ENCODE data around the gene FOXJ3. TPM values are rescaled to one million over a fixed set of nuclear protein-coding genes. Genes with fewer than 3 reads are reported as not detected.

FOXJ3 gene
- total RNA-seq, 2 donors from 2014 or later: 89.1 to 93.5 TPM

DNA sequence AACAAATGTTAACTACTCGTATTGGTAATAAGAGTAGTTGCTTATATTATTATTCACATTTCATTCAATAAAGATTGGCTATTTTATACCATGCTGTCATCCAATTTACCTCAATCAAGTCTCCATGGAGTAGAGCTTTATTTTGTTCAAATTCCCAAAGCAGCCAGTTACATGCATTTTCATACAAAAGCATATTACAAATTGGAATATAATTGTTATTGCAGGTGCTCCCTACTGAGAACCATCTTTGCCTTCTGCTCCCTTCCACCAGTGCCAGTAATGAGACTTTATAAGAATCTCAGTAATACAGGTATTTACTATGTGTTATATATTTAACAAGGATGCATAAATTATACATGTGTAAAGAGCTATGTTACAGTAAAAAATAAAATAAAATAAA is 54.2 kb downstream of the FOXJ3 start:
- no peaks in the 10 kb centered on the region for H3K9me3 ChIP-seq (ENCODE audit: control insufficient read depth, low read length, poor library complexity, severe bottlenecking)
- ATAC-seq (no peak), DNase-seq (no peak)
- H3K4me1 Mint-ChIP-seq: peaks cover 49% of the 10 kb centered on the region
- H3K36me3 Mint-ChIP-seq (ENCODE audit: low read depth): peaks cover 2% of the 10 kb centered on the region
- peak overlapping the region; percentile 16 for H3K27ac Mint-ChIP-seq
- no peaks in the 10 kb centered on the region for H3K27me3 Mint-ChIP-seq
- H3K4me3 Mint-ChIP-seq: no peak overlapping the region

DNA sequence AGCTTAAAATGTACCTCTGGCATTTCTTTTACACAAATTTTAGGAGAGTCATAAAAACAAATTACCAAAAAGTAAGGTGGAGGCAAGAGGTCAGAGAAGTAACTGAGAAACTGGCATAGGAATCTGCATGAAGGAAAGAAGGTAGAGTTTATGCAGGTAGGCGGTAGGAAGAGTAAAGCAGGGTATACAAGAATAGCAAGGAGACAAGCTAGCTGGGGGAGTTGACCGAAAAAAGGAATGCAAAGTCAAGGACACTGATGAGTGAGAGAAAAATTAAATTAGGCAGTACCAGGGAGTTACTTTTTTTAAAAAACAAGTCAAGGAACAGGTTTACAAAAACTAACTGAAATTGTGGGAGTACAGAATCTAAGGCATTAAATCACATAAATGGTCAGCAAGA is 56.0 kb downstream of the FOXJ3 start:
- no peak overlapping the region for H3K4me3 Mint-ChIP-seq
- H3K4me1 Mint-ChIP-seq: peaks cover 51% of the 10 kb centered on the region
- no peaks in the 10 kb centered on the region for H3K27me3 Mint-ChIP-seq
- peaks cover 8% of the 10 kb centered on the region for H3K36me3 Mint-ChIP-seq (ENCODE audit: low read depth)
- no peak for DNase-seq
- H3K9me3 ChIP-seq (ENCODE audit: control insufficient read depth, low read length, poor library complexity, severe bottlenecking): no peaks in the 10 kb centered on the region
- H3K27ac Mint-ChIP-seq: no peak overlapping the region
- ATAC-seq: no peak

DNA sequence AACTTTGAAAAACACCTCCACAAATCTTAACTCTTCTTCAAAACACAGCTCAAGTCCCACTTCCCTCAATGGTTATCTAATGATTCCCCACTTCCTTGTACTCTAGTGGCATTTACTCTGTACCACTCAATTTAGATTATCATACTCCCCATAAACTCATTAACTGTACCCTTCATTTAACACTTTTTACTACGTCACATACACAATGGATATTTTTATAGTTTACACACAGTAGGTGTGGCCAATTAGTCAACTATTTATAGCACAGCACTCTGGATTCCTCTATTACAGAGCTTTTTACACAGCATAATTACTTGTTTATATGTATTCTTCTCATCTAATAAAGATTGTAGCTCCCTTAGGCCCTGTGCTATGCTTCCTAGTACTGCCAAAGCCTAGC is 62.1 kb downstream of the FOXJ3 start:
- Mint-ChIP-seq H3K4me1 (peaks cover 40% of the 10 kb centered on the region), H3K4me3 (no peak overlapping the region), H3K27ac (no peak overlapping the region), H3K36me3 (ENCODE audit: low read depth) (peaks cover 8% of the 10 kb centered on the region), H3K27me3 (no peaks in the 10 kb centered on the region)
- DNase-seq (no peak), ATAC-seq (no peak)
- no peaks in the 10 kb centered on the region for H3K9me3 ChIP-seq (ENCODE audit: control insufficient read depth, low read length, poor library complexity, severe bottlenecking)

DNA sequence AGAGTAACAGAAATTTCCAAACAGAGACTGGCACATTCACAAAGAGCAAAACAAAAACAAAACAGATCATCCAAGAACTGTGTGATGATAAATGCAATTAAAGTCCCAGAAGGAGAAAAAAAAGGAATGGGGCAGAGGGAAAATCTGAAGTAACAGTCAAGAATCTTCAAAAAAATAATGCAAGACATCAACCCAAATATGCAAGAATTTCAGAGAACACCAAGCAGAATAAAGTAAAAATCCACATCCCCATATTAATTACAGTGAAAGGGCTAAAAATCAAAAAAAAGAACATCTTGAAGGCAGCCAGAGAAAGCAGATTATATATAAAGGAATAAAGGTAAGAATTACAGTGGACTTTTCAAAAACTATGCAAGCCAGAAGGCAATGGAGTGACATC is 67.1 kb downstream of the FOXJ3 start:
- H3K27me3 Mint-ChIP-seq: no peaks in the 10 kb centered on the region
- H3K27ac Mint-ChIP-seq: no peak overlapping the region
- no peak overlapping the region for H3K4me3 Mint-ChIP-seq
- no peak for DNase-seq
- peaks cover 11% of the 10 kb centered on the region for H3K36me3 Mint-ChIP-seq (ENCODE audit: low read depth)
- no peak for ATAC-seq
- H3K4me1 Mint-ChIP-seq: peaks cover 57% of the 10 kb centered on the region
- no peaks in the 10 kb centered on the region for H3K9me3 ChIP-seq (ENCODE audit: control insufficient read depth, low read length, poor library complexity, severe bottlenecking)

- ATAC-seq (no peak), DNase-seq (no peak)
- Mint-ChIP-seq H3K27me3 (no peaks in the 10 kb centered on the region), H3K4me3 (no peak overlapping the region), H3K27ac (peak overlapping the region; percentile 53), H3K4me1 (peaks cover 54% of the 10 kb centered on the region), H3K36me3 (ENCODE audit: low read depth) (peaks cover 11% of the 10 kb centered on the region)
- H3K9me3 ChIP-seq (ENCODE audit: control insufficient read depth, low read length, poor library complexity, severe bottlenecking): no peaks in the 10 kb centered on the region
Observed at GRCh38 chr1:42266253-42267135, 68.5 kb downstream of the FOXJ3 start.

- peaks cover 56% of the 10 kb centered on the region for H3K4me1 Mint-ChIP-seq
- peak overlapping the region; percentile 60 for H3K27ac Mint-ChIP-seq
- H3K4me3 Mint-ChIP-seq: no peak overlapping the region
Observed at GRCh38 chr1:42264511-42265190, 70.4 kb downstream of the FOXJ3 start.

DNA sequence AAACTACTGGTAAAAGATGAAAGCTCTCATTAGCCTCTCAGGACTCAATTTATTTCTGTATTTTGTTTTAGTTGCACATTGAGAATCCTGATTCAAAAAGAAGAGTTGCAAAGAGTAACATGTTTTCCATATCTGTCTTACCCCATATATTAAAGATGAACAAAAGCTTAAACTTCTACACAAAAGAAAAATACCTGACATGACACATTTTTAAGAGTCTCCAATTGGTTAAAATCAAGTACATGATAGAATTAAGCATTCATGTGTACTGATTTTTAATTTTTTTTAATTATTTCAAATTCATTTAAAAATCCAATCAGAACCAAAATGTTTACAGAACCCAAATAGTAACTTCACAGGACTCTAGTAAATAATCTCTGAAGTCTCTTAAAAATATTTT is 72.0 kb downstream of the FOXJ3 start:
- no peaks in the 10 kb centered on the region for H3K27me3 Mint-ChIP-seq
- DNase-seq: no peak
- H3K4me3 Mint-ChIP-seq: no peak overlapping the region
- ATAC-seq: no peak
- peaks cover 10% of the 10 kb centered on the region for H3K36me3 Mint-ChIP-seq (ENCODE audit: low read depth)
- H3K9me3 ChIP-seq (ENCODE audit: control insufficient read depth, low read length, poor library complexity, severe bottlenecking): no peaks in the 10 kb centered on the region
- peaks cover 54% of the 10 kb centered on the region for H3K4me1 Mint-ChIP-seq
- H3K27ac Mint-ChIP-seq: no peak overlapping the region

More at GRCh38 chr1:42264511-42265190, 70.4 kb downstream of the FOXJ3 start:
- DNase-seq (no peak), ATAC-seq (no peak)
- H3K9me3 ChIP-seq (ENCODE audit: control insufficient read depth, low read length, poor library complexity, severe bottlenecking): no peaks in the 10 kb centered on the region
- Mint-ChIP-seq H3K27me3 (no peaks in the 10 kb centered on the region), H3K36me3 (ENCODE audit: low read depth) (peaks cover 11% of the 10 kb centered on the region)

- Mint-ChIP-seq H3K27me3 (no peaks in the 10 kb centered on the region), H3K27ac (peak overlapping the region; percentile 77), H3K4me1 (peaks cover 36% of the 10 kb centered on the region), H3K36me3 (ENCODE audit: low read depth) (peaks cover 5% of the 10 kb centered on the region), H3K4me3 (no peak overlapping the region)
- DNase-seq (no peak), ATAC-seq (no peak)
- no peaks in the 10 kb centered on the region for H3K9me3 ChIP-seq (ENCODE audit: control insufficient read depth, low read length, poor library complexity, severe bottlenecking)
Observed at GRCh38 chr1:42260376-42261070, 74.5 kb downstream of the FOXJ3 start.

- no peak for ATAC-seq
- peaks cover 5% of the 10 kb centered on the region for H3K36me3 Mint-ChIP-seq (ENCODE audit: low read depth)
- no peaks in the 10 kb centered on the region for H3K27me3 Mint-ChIP-seq
- no peak for DNase-seq
- no peaks in the 10 kb centered on the region for H3K9me3 ChIP-seq (ENCODE audit: control insufficient read depth, low read length, poor library complexity, severe bottlenecking)
- peak overlapping the region; percentile 77 for H3K27ac Mint-ChIP-seq
- H3K4me1 Mint-ChIP-seq: peaks cover 36% of the 10 kb centered on the region
- H3K4me3 Mint-ChIP-seq: no peak overlapping the region
Observed at GRCh38 chr1:42259739-42260064, 75.3 kb downstream of the FOXJ3 start.

- Mint-ChIP-seq H3K4me3 (no peak overlapping the region), H3K36me3 (ENCODE audit: low read depth) (peaks cover 5% of the 10 kb centered on the region), H3K4me1 (peaks cover 32% of the 10 kb centered on the region), H3K27ac (peak overlapping the region; percentile 77), H3K27me3 (no peaks in the 10 kb centered on the region)
- H3K9me3 ChIP-seq (ENCODE audit: control insufficient read depth, low read length, poor library complexity, severe bottlenecking): no peaks in the 10 kb centered on the region
- ATAC-seq (no peak), DNase-seq (no peak)
Observed at GRCh38 chr1:42259059-42259738, 75.8 kb downstream of the FOXJ3 start.

DNA sequence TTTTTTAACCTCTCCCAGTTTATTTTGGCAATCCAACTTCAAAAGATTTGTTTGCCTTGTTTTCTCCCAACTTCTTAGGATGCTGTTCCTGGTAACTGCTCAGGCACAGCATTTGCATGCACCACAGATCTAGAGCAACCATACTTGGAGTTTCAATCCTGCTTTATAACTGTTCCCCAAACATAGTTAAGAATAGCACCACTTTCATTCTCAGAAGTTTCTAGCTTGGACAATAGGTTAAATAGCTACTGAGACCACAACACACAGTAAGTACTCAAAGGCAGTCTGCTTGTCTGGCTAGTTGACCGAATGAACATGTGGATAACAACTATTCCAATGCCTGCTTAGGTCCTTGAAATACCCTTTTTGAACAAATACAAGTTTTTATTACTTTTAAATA is 76.8 kb downstream of the FOXJ3 start:
- H3K27ac Mint-ChIP-seq: peak overlapping the region; percentile 16
- DNase-seq (no peak), ATAC-seq (no peak)
- H3K4me3 Mint-ChIP-seq: no peak overlapping the region
- H3K36me3 Mint-ChIP-seq (ENCODE audit: low read depth): no peaks in the 10 kb centered on the region
- H3K27me3 Mint-ChIP-seq: no peaks in the 10 kb centered on the region
- no peaks in the 10 kb centered on the region for H3K9me3 ChIP-seq (ENCODE audit: control insufficient read depth, low read length, poor library complexity, severe bottlenecking)
- H3K4me1 Mint-ChIP-seq: peaks cover 25% of the 10 kb centered on the region

- Mint-ChIP-seq H3K4me1 (peaks cover 19% of the 10 kb centered on the region), H3K4me3 (no peak overlapping the region), H3K27ac (no peak overlapping the region), H3K36me3 (ENCODE audit: low read depth) (no peaks in the 10 kb centered on the region), H3K27me3 (no peaks in the 10 kb centered on the region)
- ATAC-seq (no peak), DNase-seq (no peak)
- no peaks in the 10 kb centered on the region for H3K9me3 ChIP-seq (ENCODE audit: control insufficient read depth, low read length, poor library complexity, severe bottlenecking)
Observed at GRCh38 chr1:42251042-42251441, 84.0 kb downstream of the FOXJ3 start.

DNA sequence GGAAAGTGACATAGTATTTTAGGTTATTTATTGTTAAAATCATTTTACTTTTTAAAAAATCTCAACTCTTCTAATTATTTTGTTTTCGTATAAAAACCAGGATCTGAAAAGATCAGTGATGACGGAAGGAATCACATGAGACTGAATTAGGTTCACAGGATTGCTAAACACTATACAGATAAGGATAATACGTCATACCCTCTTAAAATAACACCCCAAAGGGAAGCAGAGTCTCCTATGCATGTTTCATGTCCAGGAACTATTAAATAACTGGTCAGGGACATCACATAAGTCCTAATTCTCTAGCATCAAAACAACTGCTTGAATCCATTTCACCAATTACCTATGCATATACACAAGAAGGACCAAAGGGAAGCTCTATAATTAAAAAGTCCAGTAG is 84.9 kb downstream of the FOXJ3 start:
- Mint-ChIP-seq H3K4me1 (peaks cover 28% of the 10 kb centered on the region), H3K4me3 (no peak overlapping the region), H3K27ac (no peak overlapping the region), H3K36me3 (ENCODE audit: low read depth) (no peaks in the 10 kb centered on the region), H3K27me3 (no peaks in the 10 kb centered on the region)
- DNase-seq (no peak), ATAC-seq (no peak)
- no peaks in the 10 kb centered on the region for H3K9me3 ChIP-seq (ENCODE audit: control insufficient read depth, low read length, poor library complexity, severe bottlenecking)
